GDM1 (cell line): ENCODE data around the gene PANX3.
A peak's percentile ranks its signal among the peaks of the same experiment; 100 is the strongest.

Source experiments
- DNase-seq: peaks from one replicate; lab custom pipeline; 2025; lab: John Stamatoyannopoulos, UW

The PANX3 gene

GRCh38 chr11:124658986-124659385, 47.8 kb downstream of the PANX3 start:
- no peak for DNase-seq

GRCh38 chr11:124661553-124661952, 50.3 kb downstream of the PANX3 start:
- no peak for DNase-seq

GRCh38 chr11:124662106-124662505, 50.9 kb downstream of the PANX3 start:
- no peak for DNase-seq

GRCh38 chr11:124663861-124664260, 52.6 kb downstream of the PANX3 start:
- DNase-seq = no peak

GRCh38 chr11:124667601-124668000, 56.4 kb downstream of the PANX3 start:
- no peak for DNase-seq

- DNase-seq = peak; percentile 47
Observed at GRCh38 chr11:124669193-124669592, 58.0 kb downstream of the PANX3 start.
